Heart right ventricle (tissue), 16 donors: ENCODE results near the gene CC2D1B. TPM values are rescaled to one million over a fixed set of nuclear protein-coding genes. Genes with fewer than 3 reads are reported as not detected.

Experiments used
- ATAC-seq, 8 donors: fragments of 200-7000 bp; cut with Tn5 transposase; one replicate each; pipeline ENCODE4 v1.9.1; 2020; ENCODE audit warnings: mild to moderate bottlenecking in 8 of 8, moderate library complexity in 8 of 8, moderate number of reproducible peaks in 1 of 8
- DNase-seq, 2 donors: peaks; one replicate each; pipeline ENCODE4 v3.0.0-alpha.2; 2020
- H3K27ac ChIP-seq, 10 donors: fragments of 200-600 bp; sonication (generic) in 2 of 10; one replicate each; pipeline versions ENCODE4 v1.5.0 to v1.8.0; 2020 to 2022; ENCODE audit warnings: mild to moderate bottlenecking in 3 of 10
- H3K27me3 ChIP-seq, 7 donors: fragments of 200-600 bp; one replicate each; pipeline ENCODE4 v1.8.0; 2021 to 2022; ENCODE audit warnings: mild to moderate bottlenecking in 2 of 7
- H3K36me3 ChIP-seq, 9 donors: fragments of 200-600 bp; sonication (generic) in 1 of 9; one replicate each; pipeline versions ENCODE4 v1.5.0 to v1.8.0; 2020 to 2022; ENCODE audit warnings: mild to moderate bottlenecking in 2 of 9
- H3K4me1 ChIP-seq, 9 donors: fragments of 200-600 bp; sonication (generic) in 1 of 9; one replicate each; pipeline versions ENCODE4 v1.5.0 to v1.8.0; 2020 to 2022; ENCODE audit warnings: mild to moderate bottlenecking in 4 of 9
- H3K4me3 ChIP-seq, 10 donors: fragments of 200-600 bp; sonication (generic) in 2 of 10; one replicate each; pipeline versions ENCODE4 v1.5.0 to v1.8.0; 2020 to 2022; ENCODE audit warnings: mild to moderate bottlenecking in 7 of 10, moderate library complexity in 2 of 10
- H3K9me3 ChIP-seq, 11 donors: fragments of 200-600 bp in 10 of 11; sonication (generic) in 2 of 11; one replicate each; pipeline versions ENCODE4 v1.5.0 to v1.8.0; 2013 to 2022; ENCODE audit warnings: mild to moderate bottlenecking in 2 of 11, control low read depth in 1 of 11, moderate library complexity in 1 of 11
- CTCF ChIP-seq, 9 donors: fragments of 200-600 bp; sonication (generic) in 2 of 9; IDR thresholded peaks; one replicate each; pipeline versions ENCODE4 v1.5.0 to v1.8.0; 2021 to 2022; ENCODE audit warnings: antibody characterized with exemption in 9 of 9, mild to moderate bottlenecking in 5 of 9, moderate library complexity in 1 of 9
- WGBS, 2 donors: extraction: QIAGEN DNeasy Blood & Tissue Kit; methylation state at CpG; one replicate each; pipeline ENCODE4 v1.1.7; 2013; ENCODE audit warnings: inconsistent platforms in 1 of 2; 5-methylcytosine and 5-hydroxymethylcytosine counted together
- intact Hi-C, 10 donors: fragments of 100-400 bp; cut with DNase I; formaldehyde crosslinking; loops; one replicate each; pipeline versions ENCODE4 v1.11.1 to v1.14.2; 2022
- polyA plus RNA-seq, 2 donors: library from polyadenylated mRNA; stranded (reverse); fragments of 200-250 nt; gene quantifications; one replicate each; pipeline ENCODE4 v1.2.3, GENCODE V29; 2013
- total RNA-seq, 10 donors: library from RNA; stranded (reverse); fragmentation: NEBNext Ultra II Directional in 3 of 10; extraction: Animal tissue kit (Norgen Biotek cat#: 25700) in 3 of 10; gene quantifications; one replicate each; pipeline versions ENCODE4 v1.2.1 to v1.2.4, GENCODE V29; 2021 to 2023
- donor health status: Arrhythmogenic right ventricular cardiomyopathy.
- donor health status: ischemic (EF 13 %, LVEDD 7.1; RV severe dilation, severe dysfunction).
- donor health status: healthy with polysubstance abuse.
- donor health status: DM: no; HTN: yes; CAD: no.
- donor health status: DM: no; HTN: no; CAD: no.
- donor health status: ischemic (EF 25% LVEDD 6.9; RV normal size, moderate dysfunction).
- donor health status: ischemic (EF 25% LVEDD 5.7; RV mildly dilated, moderate dysfunction).
- donor health status: healthy.
- donor health status: DM: yes; HTN: yes; CAD: no.
- donor health status: Ischemic cardiomyopathy.
- donor health status: ischemic (EF 35%, LVEDD 5.7; RV mildly dilated, moderate dysfunction).
- donor health status: nonischemic (EF 11% LVEDD 7.7; RV severe dilation, severe dysfunction).
- donor health status: DM: yes; HTN: yes; CAD: no.
- donor health status: PGD.
- donor health status: ischemic (EF 29% LVEDD 5.4; RV normal size, mild dysfunction).
- donor health status: nonischemic (EF 23%, LVEDD 6.1; RV moderate dilation, normal function).

CC2D1B gene
- total and polyA plus RNA-seq, 12 donors, result 14.4 to 19.9 (median 17.2) TPM

DNA sequence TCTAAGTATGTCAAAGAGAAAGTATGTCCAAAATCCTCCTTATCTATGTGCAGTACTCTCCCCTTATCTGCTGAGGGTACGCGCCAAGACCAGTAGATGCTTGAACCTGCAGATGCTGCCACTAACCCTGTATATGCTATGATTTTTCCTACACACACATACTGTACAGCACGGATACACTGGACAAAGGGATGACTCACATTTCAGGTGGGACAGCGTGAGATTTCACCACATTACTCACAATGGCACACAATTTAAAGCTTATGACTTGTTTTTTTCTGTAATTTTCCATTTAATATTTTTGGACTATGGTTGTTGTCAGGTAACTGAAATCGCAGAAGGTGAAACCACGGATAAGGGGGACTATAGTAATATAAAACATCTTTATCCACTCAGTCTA is 34.1 kb upstream of the CC2D1B start:
- TF ChIP-seq CTCF (IDR thresholded peaks at IDR 0.05), result no peak
- H3K36me3 ChIP-seq, result peaks cover 0 to 30% (median 0%) of the 10 kb centered on the region in 9 donors
- 88 to 94% methylated on average over 6 of the region's 6 CpGs for WGBS, 2 donors
- no peaks in the 10 kb centered on the region for H3K9me3 ChIP-seq
- H3K27ac ChIP-seq, result no peak overlapping the region
- ATAC-seq, result no peak
- DNase-seq, result no peak
- intact Hi-C loops, result loop anchor here in 2 of 10 donors (10.0 kb wide), 2 partner anchors 285 to 295 kb away; partner anchors contain the start of gene COA7 (in 1 of the 2)
- H3K4me1 ChIP-seq, result peaks cover 4 to 14% (median 8%) of the 10 kb centered on the region in 9 donors
- no peaks in the 10 kb centered on the region for H3K27me3 ChIP-seq
- H3K4me3 ChIP-seq, result no peak overlapping the region

- peaks cover 4 to 12% (median 7%) of the 10 kb centered on the region in 9 donors for H3K4me1 ChIP-seq
- intact Hi-C loops, result loop anchor here in 2 of 10 donors (10.0 kb wide), 2 partner anchors 285 to 295 kb away; partner anchors contain the start of gene COA7 (in 1 of the 2)
- peaks cover 0 to 34% (median 0%) of the 10 kb centered on the region in 9 donors for H3K36me3 ChIP-seq
- no peak overlapping the region for H3K27ac ChIP-seq
- no peak overlapping the region for H3K4me3 ChIP-seq
- H3K27me3 ChIP-seq, result no peaks in the 10 kb centered on the region
- 95 to 98% methylated on average over 3 of the region's 3 CpGs for WGBS, 2 donors
- DNase-seq (no peak), ATAC-seq (no peak)
- no peaks in the 10 kb centered on the region for H3K9me3 ChIP-seq
- no peak for TF ChIP-seq CTCF (IDR thresholded peaks at IDR 0.05)
Observed at GRCh38 chr1:52399629-52400028, 33.6 kb upstream of the CC2D1B start.

DNA sequence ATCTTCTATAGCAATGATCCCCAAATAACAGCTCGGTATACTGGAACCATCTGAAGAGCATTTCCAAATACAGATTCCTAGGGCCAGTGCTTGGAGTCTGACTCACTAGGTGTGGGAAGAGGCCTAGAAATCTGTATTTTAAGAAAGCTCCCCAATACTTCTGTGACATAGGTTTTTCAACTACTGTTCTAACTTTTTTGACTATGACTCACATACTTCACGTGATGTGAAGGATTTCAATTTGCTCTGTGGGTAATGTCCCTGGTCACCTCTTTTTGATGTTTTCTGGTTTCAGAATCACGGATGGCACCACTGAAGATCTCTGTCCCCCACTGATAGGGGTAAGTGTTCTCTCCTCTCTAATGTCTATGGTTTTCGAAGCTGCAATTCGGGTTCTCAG is 27.2 kb upstream of the CC2D1B start:
- TF ChIP-seq CTCF (IDR thresholded peaks at IDR 0.05), result no peak
- DNase-seq, result no peak
- WGBS, 2 donors, result 96 to 98% methylated on average over 5 of the region's 5 CpGs
- Histone ChIP-seq H3K4me1 (no peaks in the 10 kb centered on the region), H3K4me3 (no peak overlapping the region), H3K9me3 (no peaks in the 10 kb centered on the region), H3K27ac (no peak overlapping the region), H3K27me3 (no peaks in the 10 kb centered on the region), H3K36me3 (peaks cover 0 to 52% (median 0%) of the 10 kb centered on the region in 9 donors)
- intact Hi-C loops, result no loop called here
- ATAC-seq, result no peak

DNA sequence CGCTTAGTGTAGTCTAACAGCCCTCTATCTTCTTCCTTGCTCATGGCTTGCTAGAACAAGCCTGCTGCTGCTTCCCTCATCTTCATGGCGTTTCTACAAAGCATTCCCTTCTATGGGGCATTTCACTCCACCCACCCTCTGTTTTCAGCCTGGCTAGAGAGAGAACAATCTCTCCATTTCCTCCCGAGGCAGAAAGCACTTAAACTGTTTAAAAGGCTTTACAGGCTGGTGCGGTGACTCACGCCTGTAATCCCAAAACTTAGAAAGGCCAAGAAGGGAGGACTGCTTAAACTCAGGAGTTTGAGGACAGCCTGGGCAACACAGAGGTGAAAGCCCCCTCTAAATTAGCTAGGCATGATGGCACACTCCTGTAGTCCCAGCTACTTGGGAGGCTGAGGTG is 20.5 kb upstream of the CC2D1B start:
- no peak for DNase-seq
- no peaks in the 10 kb centered on the region for H3K27me3 ChIP-seq
- no peak for ATAC-seq
- no peak for TF ChIP-seq CTCF (IDR thresholded peaks at IDR 0.05)
- 88 to 90% methylated on average over 5 of the region's 5 CpGs for WGBS, 2 donors
- intact Hi-C loops, result no loop called here
- H3K36me3 ChIP-seq, result peaks cover 0 to 59% (median 0%) of the 10 kb centered on the region in 9 donors
- H3K4me3 ChIP-seq, result no peak overlapping the region
- H3K4me1 ChIP-seq, result no peaks in the 10 kb centered on the region
- no peak overlapping the region for H3K27ac ChIP-seq
- H3K9me3 ChIP-seq, result no peaks in the 10 kb centered on the region
